Hematopoietic multipotent progenitor cell treated with erythropoietin and hydrocortisone succinate and interleukin-3 and kit ligand, for 15 days (in vitro differentiated cells): ENCODE results near the gene C1orf198.
"Not testable (repeated sequence)": the region's sequence is repeated elsewhere in the genome, so short reads cannot be mapped to it uniquely, and the experiment has no call there.

Source experiments
- DNase-seq: peaks from one replicate; pipeline ENCODE4 v3.0.0-alpha.2; 2015; ENCODE audit warnings: low spot score

C1orf198 gene

DNA sequence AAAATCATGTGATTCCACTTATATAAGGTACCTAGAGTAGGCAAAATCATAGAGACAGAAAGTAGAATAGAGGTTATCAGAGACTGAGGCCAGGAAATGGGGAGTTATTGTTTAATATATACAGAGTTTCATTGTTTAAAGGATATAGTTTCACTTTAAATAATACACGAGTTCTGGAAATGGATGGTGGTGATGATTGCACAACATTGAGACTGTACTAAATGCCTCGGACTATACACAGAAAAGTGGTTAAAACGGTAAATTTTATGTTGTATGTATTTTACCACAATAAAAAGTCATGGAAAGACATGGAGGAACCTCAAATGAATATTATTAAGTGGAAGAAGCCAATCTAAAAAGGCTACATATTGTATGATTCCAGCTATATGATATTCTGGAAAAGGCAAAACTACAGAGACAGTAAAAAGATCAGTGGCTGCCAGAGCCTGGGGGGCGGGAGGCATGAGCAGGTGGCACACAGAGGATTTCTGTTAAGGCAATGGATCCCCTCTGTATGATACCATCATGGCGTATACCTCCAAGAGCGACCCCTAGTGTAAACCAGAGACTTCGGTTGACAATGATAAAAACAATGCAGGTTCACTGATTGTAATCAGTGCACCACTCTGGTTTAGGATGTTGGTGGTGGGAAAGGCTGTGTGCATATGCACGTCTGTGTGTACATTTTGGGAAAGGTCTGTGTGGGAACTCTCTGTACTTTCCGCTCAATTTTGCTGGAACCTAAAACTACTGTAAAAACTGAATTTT, 7.5 kb downstream of the C1orf198 start:
- no peak for DNase-seq

DNA sequence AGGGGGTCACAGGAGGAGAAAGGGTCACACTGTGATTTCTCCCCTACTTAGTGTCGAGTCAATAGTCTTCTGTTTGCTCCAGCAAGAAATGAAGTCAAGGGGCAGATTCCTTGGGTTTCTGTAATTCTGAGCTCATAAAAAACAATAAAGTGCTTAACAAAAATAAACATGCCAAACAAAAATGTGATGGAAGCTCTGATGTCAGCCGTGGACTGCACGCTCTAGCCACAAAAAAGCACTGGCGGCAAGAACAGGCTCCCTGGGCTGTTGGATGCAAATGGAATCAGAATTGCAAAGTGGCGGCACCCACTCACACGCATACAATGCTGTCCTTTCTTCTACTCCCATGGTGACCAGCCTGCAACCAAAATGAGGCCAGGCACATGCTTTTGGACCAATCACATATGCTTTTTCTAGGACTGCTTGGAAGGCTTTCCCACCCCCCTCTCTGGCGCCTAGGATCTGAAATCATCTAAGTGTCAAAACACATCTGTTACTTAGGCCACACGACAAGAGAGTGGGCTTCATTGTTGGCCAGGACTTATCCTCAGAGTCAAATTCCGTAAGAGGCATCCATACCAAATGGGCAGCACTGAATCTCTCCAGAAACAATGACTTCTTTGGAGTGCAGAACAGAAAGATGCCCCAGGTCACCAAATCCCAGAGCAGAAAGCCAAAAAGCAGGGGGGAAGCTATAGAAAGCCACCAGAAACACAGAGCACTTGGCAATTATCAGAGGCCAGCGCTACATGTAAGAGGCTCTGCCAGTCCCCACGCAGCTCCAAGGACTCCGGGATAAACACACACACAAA, 9.2 kb downstream of the C1orf198 start:
- no peak for DNase-seq

DNA sequence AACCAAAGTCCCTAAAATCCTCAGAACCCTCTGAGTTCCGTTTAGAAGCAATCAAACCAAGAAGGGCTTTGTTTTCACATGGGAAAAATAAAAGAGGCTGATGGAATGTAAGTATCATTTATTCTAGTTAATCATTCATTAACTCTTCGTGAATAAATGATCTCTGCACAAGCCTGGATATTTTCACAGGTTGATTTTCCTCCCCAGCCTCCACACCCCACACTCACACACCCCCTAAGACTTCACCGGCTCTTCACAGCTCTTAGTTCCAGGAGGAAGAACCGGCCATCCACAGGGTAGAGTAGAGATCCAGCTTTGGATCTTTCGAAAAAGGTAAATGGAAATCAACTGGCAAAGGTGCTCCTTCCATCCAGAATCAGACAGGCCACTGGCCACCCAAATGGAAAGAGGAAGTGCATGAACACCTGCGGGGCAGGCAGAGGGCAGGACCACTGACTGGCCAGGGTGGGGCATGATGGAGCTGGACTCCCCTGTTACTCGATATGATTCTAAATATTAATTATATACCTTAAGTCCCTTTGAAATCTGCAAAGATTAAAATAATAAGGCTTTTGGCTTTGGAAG, 10.0 kb downstream of the C1orf198 start:
- DNase-seq = no peak

DNA sequence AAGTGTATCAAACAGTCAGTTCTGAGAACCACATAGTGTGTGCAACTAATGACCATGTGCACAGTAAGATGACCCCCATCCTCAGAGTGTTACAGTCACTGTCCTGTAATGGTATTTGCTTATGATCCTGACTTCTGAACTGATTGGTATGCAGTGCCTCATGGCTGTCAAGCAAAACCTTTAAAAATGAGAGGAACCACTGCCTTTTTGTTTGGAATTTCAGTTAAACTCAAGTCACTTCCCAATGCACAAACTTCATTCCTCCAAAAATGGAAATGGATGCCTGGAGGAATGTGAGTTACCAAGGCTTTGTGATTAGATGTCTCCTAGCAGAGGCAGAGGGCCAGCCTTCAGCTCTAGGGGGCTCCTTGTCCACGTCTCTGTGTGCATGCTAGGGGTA, 10.5 kb downstream of the C1orf198 start:
- no peak for DNase-seq

DNA sequence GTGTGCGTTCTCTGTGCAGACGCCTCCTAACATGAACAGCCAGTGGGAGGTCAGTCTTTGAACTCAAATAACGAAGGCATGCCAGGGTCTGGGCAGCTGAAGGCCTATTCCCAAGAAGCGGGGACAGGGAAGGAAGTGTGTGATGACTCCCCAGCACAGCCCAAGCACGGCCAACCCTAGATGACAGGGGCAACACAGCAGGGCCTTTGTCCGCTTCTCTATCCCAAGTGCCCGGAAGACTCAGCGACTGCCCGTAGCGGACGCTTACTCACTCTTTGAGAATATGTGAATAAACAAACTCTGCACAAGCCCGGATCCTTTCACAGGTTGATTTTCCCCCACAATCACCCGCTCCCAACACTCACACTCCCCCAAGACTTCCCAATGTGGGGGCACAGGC, 11.2 kb downstream of the C1orf198 start:
- no peak for DNase-seq

DNA sequence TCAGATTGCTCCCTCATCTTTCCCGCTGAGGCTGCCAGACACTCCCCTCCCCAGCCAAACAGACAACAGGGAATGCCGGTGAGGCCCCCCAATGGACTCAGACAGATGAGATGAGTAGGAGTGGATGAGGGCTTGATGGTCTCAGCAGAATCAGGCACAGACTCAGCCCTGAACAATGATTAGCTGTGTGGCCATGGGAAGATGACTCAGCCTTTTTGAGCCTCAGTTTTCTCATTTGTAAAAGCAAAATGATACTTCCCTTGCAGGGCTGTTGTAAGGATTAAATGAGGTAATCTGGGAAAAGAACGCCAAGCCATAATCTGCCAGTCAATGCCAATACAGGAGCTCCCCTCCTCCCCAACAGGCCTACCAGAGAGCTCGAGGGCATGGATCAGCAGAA, 12.4 kb downstream of the C1orf198 start:
- no peak for DNase-seq

DNA sequence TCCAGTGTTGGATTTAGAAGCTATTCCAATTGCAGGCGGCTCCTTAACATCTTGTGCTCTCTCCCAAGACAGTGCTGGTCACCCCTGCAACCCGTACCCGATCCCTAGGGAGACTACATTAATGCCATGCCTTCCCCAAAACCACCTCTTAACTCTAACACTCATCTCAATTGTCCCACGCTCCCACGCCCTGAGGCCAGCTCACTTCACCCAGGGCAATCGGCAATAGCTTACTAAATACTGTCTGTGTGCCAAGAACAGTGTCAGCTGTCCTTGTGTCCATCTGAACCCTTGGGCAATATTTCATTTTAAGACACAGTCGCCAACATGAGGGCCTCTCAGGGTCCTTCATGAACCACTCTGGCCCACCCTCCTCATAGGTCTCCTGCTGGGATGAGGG, 13.9 kb downstream of the C1orf198 start:
- DNase-seq = no peak

DNA sequence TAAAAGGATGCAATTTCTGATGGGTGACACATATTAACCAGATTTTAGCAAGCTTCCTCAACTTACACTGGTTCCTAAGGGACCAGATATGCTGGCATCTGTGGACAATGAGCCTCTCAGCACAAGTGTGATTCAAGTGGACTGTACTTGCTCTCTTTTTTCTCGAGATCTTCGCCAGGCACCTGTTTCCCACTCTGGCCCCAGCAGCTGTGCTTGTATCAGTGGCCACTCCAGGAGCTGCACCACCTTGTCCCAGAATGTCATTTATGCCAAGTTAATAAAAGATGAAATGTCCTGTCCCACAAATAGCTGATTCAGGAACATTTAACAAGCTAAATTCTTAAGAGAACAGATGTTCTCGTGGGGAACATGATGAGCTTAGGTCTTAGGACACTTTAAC, 14.6 kb downstream of the C1orf198 start:
- no peak for DNase-seq

DNA sequence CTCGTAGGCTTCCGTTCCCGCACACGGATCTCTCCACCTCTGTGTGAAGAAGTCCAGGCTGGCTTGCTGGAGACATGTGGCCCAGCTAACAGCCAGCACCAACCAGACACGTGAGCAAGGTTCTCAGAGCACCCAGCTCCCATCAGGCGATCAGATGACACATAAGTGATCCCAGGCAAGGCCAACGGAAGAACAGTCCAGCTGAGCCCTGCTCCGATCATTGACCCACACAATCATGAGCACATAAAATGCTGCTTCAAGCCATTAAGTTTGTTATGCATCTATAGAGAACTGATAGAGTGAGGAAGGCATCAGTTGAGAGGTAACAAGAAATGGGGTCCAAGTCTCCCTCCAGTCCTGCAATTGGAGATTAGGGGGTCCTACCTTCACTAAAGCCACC, 15.4 kb downstream of the C1orf198 start:
- DNase-seq = no peak

DNA sequence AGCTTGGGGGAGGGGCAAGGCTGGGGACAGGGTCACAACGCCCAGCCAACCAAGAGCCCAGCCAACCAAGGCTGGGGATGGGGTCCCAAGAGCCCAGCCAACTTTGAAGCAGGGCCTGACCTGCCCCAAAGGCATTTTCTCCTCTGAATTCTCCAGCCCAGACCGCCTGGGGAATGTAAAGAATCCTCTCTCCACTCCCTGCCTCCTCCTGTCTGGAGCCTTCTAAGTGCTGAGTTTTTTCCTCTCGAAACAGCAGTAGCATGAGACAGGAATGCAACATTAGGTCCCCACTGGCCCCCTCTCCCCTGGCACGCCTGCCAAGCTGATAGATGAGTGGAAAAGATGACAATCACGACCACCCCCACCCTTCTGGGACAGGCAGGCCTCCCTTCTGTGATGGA, 17.0 kb downstream of the C1orf198 start:
- DNase-seq = no peak

DNA sequence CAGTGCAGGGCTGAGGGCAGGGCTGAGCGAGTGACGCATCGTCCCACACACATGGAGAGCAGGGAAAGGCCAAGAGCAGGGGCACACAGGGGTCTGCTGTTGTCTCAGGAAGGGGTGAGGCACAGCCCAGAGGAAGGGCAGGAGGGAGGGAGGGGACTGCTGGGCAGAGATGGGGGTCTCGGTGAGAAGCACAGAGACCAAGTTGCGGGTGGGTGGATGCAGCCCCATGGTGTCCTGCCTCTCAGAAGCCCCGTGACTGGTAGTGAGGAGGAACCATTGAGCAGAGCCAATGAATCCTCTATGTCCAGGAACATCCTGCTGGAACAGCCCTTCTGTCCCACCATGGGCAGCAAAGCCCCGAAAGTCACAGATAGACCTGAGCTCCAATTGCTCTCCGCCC, 17.8 kb downstream of the C1orf198 start:
- no peak for DNase-seq

DNA sequence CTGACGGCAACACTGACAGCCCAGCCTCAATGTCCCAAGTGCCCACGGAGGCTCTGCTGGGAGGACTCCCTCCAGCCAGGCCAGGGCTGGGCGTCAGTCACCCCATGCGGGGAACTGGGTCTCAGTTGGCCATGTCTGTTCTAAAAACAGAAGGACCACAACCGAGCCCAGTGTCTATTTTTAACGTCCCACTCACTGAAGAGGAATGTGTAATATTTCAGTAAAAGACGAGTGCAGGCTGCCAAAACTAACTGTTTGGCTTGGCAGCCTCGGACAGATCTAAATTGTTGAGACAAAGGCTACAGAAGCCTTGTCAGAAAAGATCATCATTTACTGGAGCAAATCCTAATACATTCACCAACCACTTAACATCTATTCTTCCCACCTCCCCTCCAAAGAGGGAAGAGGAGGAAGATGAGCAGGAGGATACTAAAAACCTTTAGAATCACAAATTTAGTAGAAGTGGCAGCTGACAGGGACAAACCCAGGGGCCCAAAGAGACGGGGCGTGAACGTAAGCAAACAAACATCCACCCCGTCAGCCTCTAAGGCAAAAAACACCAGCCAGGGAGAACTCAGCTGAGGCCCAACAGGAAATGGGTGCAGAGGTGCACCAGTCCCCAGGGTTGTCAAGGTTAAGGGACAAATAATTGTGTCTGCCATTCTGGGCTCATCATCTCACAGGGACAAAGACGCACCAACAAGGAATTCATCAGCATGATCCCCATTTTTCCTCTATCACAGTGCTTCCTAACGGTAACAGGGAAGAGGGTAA, 18.7 kb downstream of the C1orf198 start:
- no peak for DNase-seq

DNA sequence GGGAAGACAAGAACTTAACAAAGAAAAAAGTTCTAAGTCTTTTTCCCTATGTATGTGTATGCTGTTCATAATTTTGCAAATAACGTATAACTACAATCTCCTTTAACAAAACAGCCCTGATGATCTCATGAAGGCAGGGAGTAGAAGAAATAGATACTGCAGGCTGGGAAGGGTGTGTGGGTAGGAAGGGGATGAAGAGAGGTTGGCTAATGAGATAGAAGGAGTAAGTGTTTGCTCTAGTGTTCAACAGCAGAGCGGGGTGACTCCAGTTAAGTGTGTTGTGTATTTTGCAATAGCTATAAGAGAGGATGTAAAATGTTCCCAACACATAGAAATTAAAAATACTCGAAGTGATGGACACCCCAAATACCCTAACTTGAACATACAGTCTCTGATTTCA, 20.1 kb downstream of the C1orf198 start:
- no peak for DNase-seq

DNA sequence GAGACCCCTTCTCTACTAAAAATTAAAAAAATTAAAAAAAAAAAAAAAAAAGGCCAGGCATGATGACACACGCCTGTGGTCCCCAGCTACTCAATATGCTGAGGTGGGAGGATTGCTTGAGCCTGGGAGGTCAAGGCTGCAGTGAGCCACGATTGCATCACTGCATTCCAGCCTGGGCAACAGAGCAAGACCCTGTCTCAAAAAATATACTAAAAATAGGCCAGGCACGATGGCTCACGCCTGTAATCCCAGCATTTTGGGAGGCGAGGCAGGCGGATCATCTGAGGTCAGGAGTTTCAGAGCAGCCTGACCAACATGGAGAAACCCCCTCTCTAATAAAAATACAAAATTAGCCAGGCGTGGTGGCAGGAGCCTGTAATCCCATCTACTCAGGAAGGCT, 23.1 kb downstream of the C1orf198 start:
- DNase-seq = not testable (repeated sequence)

DNA sequence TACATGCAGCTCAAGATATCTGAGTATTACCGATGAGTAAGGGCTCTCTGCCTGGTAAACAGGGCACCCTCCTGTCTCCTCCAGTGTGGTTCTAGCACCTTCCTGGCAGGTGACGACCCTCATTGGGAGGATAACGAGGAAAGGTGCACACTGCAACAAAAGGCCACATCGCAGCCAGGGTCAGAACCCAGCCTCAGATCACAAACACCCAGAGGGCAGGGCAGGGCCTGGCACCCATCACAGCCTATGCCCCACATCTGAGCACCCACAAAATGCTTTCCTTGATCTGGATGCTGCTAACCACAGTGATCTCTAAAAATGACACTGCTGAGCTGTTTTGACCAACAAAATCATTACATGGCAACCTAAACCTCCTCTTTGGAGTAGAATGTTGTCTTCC, 23.8 kb downstream of the C1orf198 start:
- DNase-seq = no peak

DNA sequence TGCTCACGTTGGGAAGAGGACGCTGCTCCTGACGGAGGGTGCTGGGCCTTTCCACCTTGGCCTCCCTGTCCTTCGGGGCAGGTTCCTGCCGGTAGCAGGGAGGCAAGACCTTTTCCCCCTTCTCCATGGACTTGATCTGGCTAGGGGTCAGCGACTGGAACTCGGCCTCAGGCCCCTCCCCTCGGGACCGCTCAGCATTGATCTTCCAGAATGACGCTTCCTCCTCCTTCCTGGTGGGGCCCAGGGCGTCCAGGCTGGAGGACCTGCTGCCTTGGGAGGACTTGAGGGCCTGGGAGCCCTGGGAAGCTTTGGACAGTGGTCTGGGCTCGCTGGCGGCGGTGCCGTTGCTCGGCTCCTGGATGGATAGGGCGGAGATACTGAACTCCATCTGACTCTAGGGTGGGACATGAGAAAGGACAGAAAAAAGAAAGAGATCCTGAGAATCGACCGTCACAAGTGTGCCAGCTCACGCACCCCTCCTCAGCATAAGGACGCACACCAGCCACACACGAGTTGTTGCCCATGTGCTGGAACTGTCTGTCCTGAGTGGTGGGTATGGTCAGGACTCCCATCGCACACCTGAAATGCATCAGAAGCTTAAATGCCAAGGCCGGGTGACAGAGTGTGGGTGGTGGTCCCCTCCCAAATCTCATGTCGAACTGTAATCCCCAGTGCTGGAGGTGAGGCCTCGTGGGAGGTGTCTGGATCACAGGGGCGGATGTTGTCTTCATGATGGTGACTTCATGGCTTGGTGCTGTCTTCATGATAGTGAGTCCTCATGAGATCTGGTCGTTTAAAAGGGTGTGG, 24.6 kb downstream of the C1orf198 start:
- no peak for DNase-seq

DNA sequence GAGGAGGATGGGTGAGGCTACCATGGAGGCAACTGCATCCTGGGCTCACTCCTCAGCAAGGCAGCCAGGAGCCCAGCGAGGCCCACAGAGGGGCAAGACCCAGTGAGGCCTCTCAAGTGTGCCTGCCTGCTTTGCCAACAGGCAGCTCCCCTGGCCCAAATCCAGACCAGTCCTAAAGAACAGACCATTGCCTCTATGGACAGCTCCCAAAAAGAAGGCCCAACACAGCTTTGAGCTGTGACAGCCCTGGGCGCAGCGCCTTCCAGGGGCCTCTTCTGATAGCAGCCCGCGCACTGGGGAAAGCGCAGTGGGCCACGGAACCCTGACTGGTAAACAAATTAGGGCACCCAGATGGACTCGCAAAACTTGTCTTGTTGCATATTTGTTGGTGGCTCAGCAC, 25.5 kb downstream of the C1orf198 start:
- DNase-seq = no peak

DNA sequence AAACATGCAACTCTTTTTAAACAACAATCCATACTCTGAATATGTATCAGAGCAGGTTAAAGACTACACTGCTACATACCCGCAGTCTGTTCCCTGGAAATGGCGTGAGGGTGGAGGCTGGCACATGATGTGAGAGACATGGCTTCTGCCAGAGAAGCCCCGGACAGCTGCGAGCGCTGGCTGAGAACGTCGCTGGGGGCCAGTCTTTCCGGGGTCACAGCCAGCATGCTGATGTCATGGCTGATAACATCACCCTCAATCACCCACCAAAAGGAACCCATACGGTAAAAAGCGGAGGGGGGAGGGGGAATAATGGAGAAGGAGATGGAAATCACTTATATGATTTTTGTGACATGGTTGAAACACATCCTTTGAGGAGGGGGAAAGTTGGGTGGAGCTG, 29.1 kb downstream of the C1orf198 start:
- DNase-seq = no peak

DNA sequence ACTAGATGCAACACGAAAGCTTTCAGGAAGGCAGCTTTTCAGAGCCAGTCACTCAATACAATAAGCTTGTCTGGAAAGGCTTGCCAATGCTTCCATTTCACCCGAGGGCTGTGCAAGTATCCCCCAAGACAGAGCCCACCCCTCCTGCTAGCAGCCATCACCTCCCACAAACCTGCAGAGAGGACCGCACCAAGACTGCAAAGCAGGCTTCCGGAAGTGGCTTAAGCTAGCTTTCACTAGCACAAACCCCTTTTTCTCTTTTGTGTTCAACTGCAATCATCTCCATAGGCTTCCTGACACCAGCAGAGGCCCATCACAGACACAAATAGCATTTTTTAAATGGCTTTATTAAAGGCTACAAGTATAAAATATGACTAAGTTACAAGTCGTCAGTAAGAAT, 31.5 kb downstream of the C1orf198 start:
- no peak for DNase-seq

DNA sequence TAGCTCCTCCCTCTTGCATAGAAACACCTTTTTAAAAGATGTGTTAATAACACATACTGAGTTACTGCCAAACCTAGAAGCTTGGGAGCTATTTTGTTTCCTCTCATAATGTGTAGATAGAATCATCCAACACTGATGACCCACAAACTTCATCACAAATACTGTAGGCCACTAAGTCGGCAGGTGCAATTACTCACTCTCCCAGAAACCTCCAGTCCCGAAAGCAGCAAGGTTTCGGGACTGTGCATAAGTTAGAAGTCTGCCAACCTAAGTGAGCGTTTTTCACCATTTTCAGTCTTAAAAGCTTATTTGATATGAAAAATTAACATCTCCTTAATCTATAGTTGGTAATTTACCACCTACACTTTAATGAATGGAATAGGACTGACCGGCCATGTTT, 32.0 kb downstream of the C1orf198 start:
- DNase-seq = no peak

DNA sequence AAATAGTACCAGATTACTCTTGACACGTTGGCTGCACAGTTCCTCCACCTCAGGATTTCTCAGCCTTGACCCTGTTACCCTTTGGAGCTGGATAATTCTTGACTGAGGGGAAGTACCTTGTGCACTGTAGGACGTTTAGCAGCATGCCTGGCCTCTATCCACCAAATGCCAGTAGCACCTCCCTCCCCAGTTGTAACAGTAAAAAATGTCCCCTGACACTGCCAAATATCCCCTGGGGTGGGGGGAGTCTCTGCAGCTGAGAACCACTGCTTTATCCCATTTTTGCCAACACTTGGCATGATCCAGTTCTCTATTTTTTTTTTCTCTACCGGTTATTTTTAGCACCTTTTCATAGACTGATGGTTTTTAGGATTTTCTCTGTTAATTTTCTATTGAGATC, 34.0 kb downstream of the C1orf198 start:
- DNase-seq = no peak

DNA sequence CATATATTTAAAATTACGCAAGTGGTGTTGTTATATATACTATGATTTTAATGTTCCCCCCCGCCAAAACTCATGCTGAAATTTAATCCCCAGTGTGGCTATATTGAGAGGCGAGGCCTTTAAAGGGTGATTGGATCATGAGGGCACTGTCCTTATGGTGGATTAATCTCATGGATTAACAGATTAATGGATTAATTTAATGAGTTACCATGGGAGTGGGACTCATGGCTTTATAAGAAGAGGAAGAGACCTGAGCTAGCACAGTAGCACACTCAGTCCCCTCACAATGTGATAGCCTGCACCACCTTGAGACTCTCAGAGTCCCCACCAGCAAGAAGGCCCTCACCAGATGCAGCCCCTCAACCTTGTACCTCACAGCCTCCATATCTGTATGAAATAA, 34.8 kb downstream of the C1orf198 start:
- no peak for DNase-seq
